HPDE6-E6E7 (cell line): ENCODE data around the gene ENTPD5.

Experiments
- DNase-seq: peaks from one replicate; pipeline ENCODE4 v3.0.0; 2011; ENCODE audit warnings: missing footprints; ENCODE audit errors: extremely low spot score

ENTPD5 gene

GRCh38 chr14:74018586-74019407 is at the start of gene ENTPD5, which contains the start of gene BBOF1:
Gene ENTPD5 (minus strand): TSS chr14:74019288. CDS start chr14:73988102, 31,186 bp downstream.
Gene BBOF1 (plus strand): TSS chr14:74019349. CDS start chr14:74019479, 130 bp downstream.
- DNase-seq: peak; percentile 93

- DNase-seq: no peak
Measured at GRCh38 chr14:74065746-74066575, 46.9 kb upstream of the ENTPD5 start.

GRCh38 chr14:74064883-74065282 is 45.8 kb upstream of the ENTPD5 start:
- no peak for DNase-seq

- no peak for DNase-seq
Measured at GRCh38 chr14:74064426-74064825, 45.3 kb upstream of the ENTPD5 start.

GRCh38 chr14:74062809-74063150 is 43.7 kb upstream of the ENTPD5 start:
- no peak for DNase-seq

- DNase-seq: no peak
Measured at GRCh38 chr14:74049876-74050495, 30.9 kb upstream of the ENTPD5 start.

- peak; percentile 38 for DNase-seq
Measured at GRCh38 chr14:74048281-74048680, 29.2 kb upstream of the ENTPD5 start.

- no peak for DNase-seq
Measured at GRCh38 chr14:74045522-74045921, 26.4 kb upstream of the ENTPD5 start.

- DNase-seq: no peak
Measured at GRCh38 chr14:74042296-74042695, 23.2 kb upstream of the ENTPD5 start.

GRCh38 chr14:74038020-74038859 is 19.2 kb upstream of the ENTPD5 start:
- no peak for DNase-seq

GRCh38 chr14:74035556-74035955 is 16.5 kb upstream of the ENTPD5 start:
- DNase-seq: no peak

- no peak for DNase-seq
Measured at GRCh38 chr14:74034572-74034971, 15.5 kb upstream of the ENTPD5 start.

- peak; percentile 51 for DNase-seq
Measured at GRCh38 chr14:74029136-74029535, 10.0 kb upstream of the ENTPD5 start.

- no peak for DNase-seq
Measured at GRCh38 chr14:74022346-74022745, 3.3 kb upstream of the ENTPD5 start.

- no peak for DNase-seq
Measured at GRCh38 chr14:74019408-74020137, 485 bp upstream of the ENTPD5 start.

GRCh38 chr14:74018174-74018585 is 908 bp downstream of the ENTPD5 start:
- DNase-seq: peak; percentile 81

GRCh38 chr14:74015963-74016362 is 3.1 kb downstream of the ENTPD5 start:
- DNase-seq: no peak

- no peak for DNase-seq
Measured at GRCh38 chr14:74015176-74015575, 3.9 kb downstream of the ENTPD5 start.

- no peak for DNase-seq
Measured at GRCh38 chr14:74014299-74014698, 4.8 kb downstream of the ENTPD5 start.

GRCh38 chr14:74008843-74009499 is 10.1 kb downstream of the ENTPD5 start:
- DNase-seq: no peak
